ENCODE measurements around the gene RNF123.
A peak's percentile ranks its signal among the peaks of the same experiment; 100 is the strongest.

- TF ChIP-seq CTCF (IDR thresholded peaks at IDR 0.05 in 2 of 3, conservative IDR thresholded peaks at IDR 0.05 in 1 of 3; ENCODE audit: control insufficient read depth in 2 of 3, extremely low read depth in 1 of 3, insufficient read depth in 1 of 3, low read depth in 3 of 3, low read length in 3 of 3) = peak in 1 of 3 experiments; percentile 10; a peak in 1 of 6 replicates
- TF ChIP-seq POLR2A (IDR thresholded peaks at IDR 0.05; ENCODE audit: low read depth, low read length) = no peak
- TF ChIP-seq TCF3 (IDR thresholded peaks at IDR 0.05; ENCODE audit: borderline replicate concordance, insufficient read depth, low read depth, low read length) = no peak
- no peak for TF ChIP-seq SRF (IDR thresholded peaks at IDR 0.05; ENCODE audit: low read depth in 2 of 2, low read length in 2 of 2)
- TF ChIP-seq CREM (IDR thresholded peaks at IDR 0.05; ENCODE audit: low read depth) = no peak
- TF ChIP-seq ZNF687 (IDR thresholded peaks at IDR 0.05) = no peak
- no peak for TF ChIP-seq KDM1A (IDR thresholded peaks at IDR 0.05; ENCODE audit: borderline replicate concordance)
- no peak for TF ChIP-seq JUND (IDR thresholded peaks at IDR 0.05; ENCODE audit: low read depth, low read length)
- TF ChIP-seq ETV6 (conservative IDR thresholded peaks at IDR 0.05 in 1 of 2, IDR thresholded peaks at IDR 0.05 in 1 of 2; ENCODE audit: borderline replicate concordance in 1 of 2, low read depth in 1 of 2) = no peak
- TF ChIP-seq MXI1 (IDR thresholded peaks at IDR 0.05; ENCODE audit: low read depth, low read length) = no peak
- no peak for TF ChIP-seq NRF1 (conservative IDR thresholded peaks at IDR 0.05; ENCODE audit: low read depth, low read length)
These were observed 11.2 kb downstream of the RNF123 start for GRCh38 chr3:49700453-49701128.
